Left ventricle myocardium inferior (tissue), 1 donor: Measurements from ENCODE around the gene SPAG6. TPM values are rescaled to one million over a fixed set of nuclear protein-coding genes. Genes with fewer than 3 reads are reported as not detected.

Experiments used
- DNase-seq: peaks from one replicate; pipeline ENCODE4 v3.0.0-alpha.2; 2020
- H3K27ac ChIP-seq: fragments of 200-600 bp; replicated peaks from 2 replicates; pipeline ENCODE4 v1.8.0; 2021
- H3K27me3 ChIP-seq: fragments of 200-600 bp; 2 replicates; pipeline ENCODE4 v1.8.0; 2021; ENCODE audit warnings: low read depth
- H3K36me3 ChIP-seq: fragments of 200-600 bp; 2 replicates; pipeline ENCODE4 v1.8.0; 2021
- H3K4me1 ChIP-seq: fragments of 200-600 bp; 2 replicates; pipeline ENCODE4 v1.8.0; 2021
- H3K4me3 ChIP-seq: fragments of 200-600 bp; 2 replicates; pipeline ENCODE4 v1.8.0; 2021; ENCODE audit warnings: mild to moderate bottlenecking, moderate library complexity
- H3K9me3 ChIP-seq: fragments of 200-600 bp; replicated peaks from 2 replicates; pipeline ENCODE4 v1.8.0; 2021
- CTCF ChIP-seq: fragments of 200-600 bp; IDR thresholded peaks from 2 replicates; pipeline ENCODE4 v1.8.0; 2021; ENCODE audit warnings: antibody characterized with exemption, mild to moderate bottlenecking, borderline replicate concordance
- intact Hi-C: fragments of 100-400 bp; cut with micrococcal nuclease; formaldehyde crosslinking; loops from one replicate; pipeline ENCODE4 v1.11.0; 2022
- total RNA-seq: library from RNA; stranded (reverse); fragmentation: NEBNext Ultra II Directional; extraction: Animal tissue kit (Norgen Biotek cat#: 25700); gene quantifications from one replicate; pipeline ENCODE4 v1.2.1, GENCODE V29; 2021
- donor health status: DM: no; HTN: yes; CAD: no; lungs with severe emphysema.

Gene SPAG6
- total RNA-seq, 1 donor from 2014 or later, result not detected

- H3K27ac ChIP-seq, result no peak overlapping the region
- H3K36me3 ChIP-seq, result no peaks in the 10 kb centered on the region
- no peaks in the 10 kb centered on the region for H3K27me3 ChIP-seq
- no peaks in the 10 kb centered on the region for H3K9me3 ChIP-seq
- H3K4me3 ChIP-seq, result no peak overlapping the region
- intact Hi-C loops, result no loop called here
- DNase-seq, result no peak
- H3K4me1 ChIP-seq, result no peaks in the 10 kb centered on the region
- no peak for TF ChIP-seq CTCF
Observed at GRCh38 chr10:22374489-22375126, 29.3 kb downstream of the SPAG6 start.

GRCh38 chr10:22379059-22379458, 33.8 kb downstream of the SPAG6 start:
- Histone ChIP-seq H3K36me3 (no peaks in the 10 kb centered on the region), H3K4me1 (no peaks in the 10 kb centered on the region), H3K27ac (no peak overlapping the region), H3K4me3 (no peak overlapping the region), H3K27me3 (no peaks in the 10 kb centered on the region), H3K9me3 (no peaks in the 10 kb centered on the region)
- no peak for DNase-seq
- intact Hi-C loops, result no loop called here
- no peak for TF ChIP-seq CTCF

- Histone ChIP-seq H3K36me3 (no peaks in the 10 kb centered on the region), H3K9me3 (no peaks in the 10 kb centered on the region), H3K4me3 (no peak overlapping the region), H3K27me3 (no peaks in the 10 kb centered on the region), H3K27ac (no peak overlapping the region), H3K4me1 (no peaks in the 10 kb centered on the region)
- DNase-seq, result no peak
- intact Hi-C loops, result no loop called here
- TF ChIP-seq CTCF, result no peak
Observed at GRCh38 chr10:22381262-22381661, 36.0 kb downstream of the SPAG6 start.

GRCh38 chr10:22386503-22386902, 41.2 kb downstream of the SPAG6 start:
- no peak for DNase-seq
- Histone ChIP-seq H3K4me3 (no peak overlapping the region), H3K27ac (no peak overlapping the region), H3K27me3 (no peaks in the 10 kb centered on the region), H3K36me3 (no peaks in the 10 kb centered on the region), H3K4me1 (no peaks in the 10 kb centered on the region), H3K9me3 (no peaks in the 10 kb centered on the region)
- intact Hi-C loops, result no loop called here
- TF ChIP-seq CTCF, result no peak

GRCh38 chr10:22389856-22390589, 44.7 kb downstream of the SPAG6 start:
- H3K4me1 ChIP-seq, result no peaks in the 10 kb centered on the region
- H3K4me3 ChIP-seq, result no peak overlapping the region
- no peak overlapping the region for H3K27ac ChIP-seq
- no peaks in the 10 kb centered on the region for H3K36me3 ChIP-seq
- no peak for TF ChIP-seq CTCF
- no peaks in the 10 kb centered on the region for H3K9me3 ChIP-seq
- DNase-seq, result no peak
- intact Hi-C loops, result no loop called here
- peaks cover 4% of the 10 kb centered on the region for H3K27me3 ChIP-seq
